Eye (tissue), 1 donor: ENCODE results near the gene SERPINB1.

Source experiments
- DNase-seq: peaks from one replicate; pipeline ENCODE4 v3.0.0-alpha.2; 2015

SERPINB1 gene

GRCh38 chr6:2790588-2791449 is 50.8 kb downstream of the SERPINB1 start:
- DNase-seq, result peak; percentile 86

- no peak for DNase-seq
Measured at GRCh38 chr6:2786269-2786668, 55.4 kb downstream of the SERPINB1 start.

GRCh38 chr6:2784930-2785329 is 56.7 kb downstream of the SERPINB1 start:
- DNase-seq, result no peak

- DNase-seq, result no peak
Measured at GRCh38 chr6:2784061-2784460, 57.6 kb downstream of the SERPINB1 start.

- no peak for DNase-seq
Measured at GRCh38 chr6:2783188-2783963, 58.3 kb downstream of the SERPINB1 start.

- no peak for DNase-seq
Measured at GRCh38 chr6:2782825-2783187, 58.9 kb downstream of the SERPINB1 start.

- no peak for DNase-seq
Measured at GRCh38 chr6:2782356-2782708, 59.3 kb downstream of the SERPINB1 start.
